PFSK-1 (cell line): ENCODE results near the gene LGALS1.

ENCODE experiments used
- FOXP2 ChIP-seq: optimal IDR thresholded peaks from 2 replicates; pipeline ENCODE3; 2011; ENCODE audit warnings: borderline replicate concordance, control low read depth, inconsistent platforms; ENCODE audit not compliant: insufficient read depth; ENCODE audit errors: extremely low read length, extremely low read depth
- POLR2AphosphoS5 ChIP-seq: IDR thresholded peaks from 2 replicates; pipeline ENCODE4 v1.6.1; 2012; ENCODE audit warnings: low read depth, mild to moderate bottlenecking, control low read depth, low read length, moderate library complexity
- REST ChIP-seq, 2 experiments: IDR thresholded peaks; 2 replicates each; pipeline versions ENCODE4 v1.6.1 to v1.8.0; 2011 to 2012; ENCODE audit warnings: low read depth in 2 of 2, low read length in 2 of 2, control low read depth in 1 of 2, inconsistent platforms in 1 of 2, mild to moderate bottlenecking in 1 of 2, moderate library complexity in 1 of 2; ENCODE audit not compliant: insufficient read depth in 1 of 2
- SIN3A ChIP-seq: IDR thresholded peaks from 2 replicates; pipeline ENCODE4 v1.6.1; 2012; ENCODE audit warnings: mild to moderate bottlenecking, low read length, moderate library complexity, borderline replicate concordance; ENCODE audit not compliant: insufficient read depth
- TAF1 ChIP-seq: IDR thresholded peaks from 2 replicates; pipeline ENCODE4 v1.6.1; 2012; ENCODE audit warnings: low read length, control low read depth, borderline replicate concordance; ENCODE audit not compliant: insufficient read depth

Gene LGALS1

GRCh38 chr22:37674248-37674647, 1.2 kb upstream of the LGALS1 start:
- TF ChIP-seq REST (IDR thresholded peaks at IDR 0.05; ENCODE audit: insufficient read depth in 1 of 2, low read depth in 2 of 2, low read length in 2 of 2): no peak
- no peak for TF ChIP-seq POLR2AphosphoS5
- TF ChIP-seq FOXP2: no peak
- no peak for TF ChIP-seq SIN3A

- TF ChIP-seq SIN3A: no peak
- no peak for TF ChIP-seq FOXP2
- TF ChIP-seq REST (IDR thresholded peaks at IDR 0.05; ENCODE audit: insufficient read depth in 1 of 2, low read depth in 2 of 2, low read length in 2 of 2): no peak
- TF ChIP-seq POLR2AphosphoS5: no peak; the same call in none of the 2 replicates
- no peak for TF ChIP-seq TAF1
These were observed 697 bp downstream of the LGALS1 start for GRCh38 chr22:37675930-37676735.

GRCh38 chr22:37676736-37677492, 1.5 kb downstream of the LGALS1 start:
- TF ChIP-seq TAF1 (no peak; the same call in 1 of the 2 replicates), POLR2AphosphoS5 (peak; percentile 73), REST (IDR thresholded peaks at IDR 0.05; ENCODE audit: insufficient read depth in 1 of 2, low read depth in 2 of 2, low read length in 2 of 2) (no peak), SIN3A (peak; percentile 23; the same call in 1 of the 2 replicates), FOXP2 (peak; percentile 64)

GRCh38 chr22:37677493-37677974, 2.1 kb downstream of the LGALS1 start:
- TF ChIP-seq REST (IDR thresholded peaks at IDR 0.05; ENCODE audit: insufficient read depth in 1 of 2, low read depth in 2 of 2, low read length in 2 of 2): no peak
- no peak for TF ChIP-seq TAF1
- TF ChIP-seq SIN3A: no peak
- no peak for TF ChIP-seq FOXP2
- TF ChIP-seq POLR2AphosphoS5: no peak; the same call in 1 of the 2 replicates
